IMR-90 (cell line): ENCODE data around the gene DDOST. TPM values are rescaled to one million over a fixed set of nuclear protein-coding genes. Genes with fewer than 3 reads are reported as not detected.

Source experiments
- ATAC-seq: fragments of 200-7000 bp; cut with Tn5 transposase; 2 replicates; pipeline ENCODE4 v1.9.1; 2020; ENCODE audit warnings: low read depth, mild to moderate bottlenecking, moderate library complexity
- BruUV-seq: library from RNA; stranded (reverse); fragments of 400-500 nt; replicated peaks from 2 replicates; lab custom pipeline; 2021; lab: Mats Ljungman, UMichigan
- CTCF ChIA-PET: fragments of 300-600 bp; formaldehyde crosslinking; extraction: SDS; loops from one replicate; lab custom pipeline; 2021; ENCODE audit warnings: antibody characterized with exemption; lab: Yijun Ruan, JAX
- POLR2A ChIA-PET: fragments of 300-600 bp; sonication (Branson Sonifier 250); formaldehyde crosslinking; loops from one replicate; lab custom pipeline; 2022; ENCODE audit warnings: antibody characterized with exemption; ENCODE audit not compliant: unreplicated experiment; lab: Charles Lee
- DNase-seq: peaks from one replicate; pipeline ENCODE4 v3.0.0; 2013
- H2AFZ ChIP-seq: replicated peaks from 2 replicates; pipeline ENCODE3; 2013; ENCODE audit warnings: low read length, mild to moderate bottlenecking; ENCODE audit not compliant: poor library complexity
- H2AK5ac ChIP-seq: 2 replicates; pipeline ENCODE4 v1.6.1; 2013; ENCODE audit warnings: low read depth, low read length, inconsistent platforms
- H2AK9ac ChIP-seq: replicated peaks from 2 replicates; pipeline ENCODE3; 2013; ENCODE audit warnings: mild to moderate bottlenecking, low read depth, low read length, moderate library complexity; ENCODE audit not compliant: poor library complexity
- H2BK120ac ChIP-seq: 2 replicates; pipeline ENCODE4 v1.6.1; 2013; ENCODE audit warnings: low read depth, low read length, inconsistent platforms
- H2BK15ac ChIP-seq: 3 replicates; pipeline ENCODE4 v1.6.1; 2013; ENCODE audit warnings: low read depth, low read length, inconsistent platforms
- H2BK20ac ChIP-seq: 2 replicates; pipeline ENCODE4 v1.6.1; 2013; ENCODE audit warnings: low read depth, mild to moderate bottlenecking, inconsistent platforms, low read length, moderate library complexity
- H2BK5ac ChIP-seq: 2 replicates; pipeline ENCODE4 v1.6.1; 2013; ENCODE audit warnings: mild to moderate bottlenecking, low read depth, low read length, inconsistent platforms; ENCODE audit not compliant: poor library complexity, severe bottlenecking
- H3K14ac ChIP-seq: replicated peaks from 2 replicates; pipeline ENCODE4 v1.6.1; 2013; ENCODE audit warnings: low read depth, low read length, inconsistent platforms
- H3K18ac ChIP-seq: 2 replicates; pipeline ENCODE4 v1.6.1; 2013; ENCODE audit warnings: low read depth, low read length, control low read depth
- H3K23ac ChIP-seq: 2 replicates; pipeline ENCODE4 v1.6.1; 2013; ENCODE audit warnings: low read depth, low read length, inconsistent platforms
- H3K27ac ChIP-seq: 2 replicates; pipeline ENCODE4 v1.5.1; 2013; ENCODE audit warnings: mild to moderate bottlenecking, control low read depth, low read length; ENCODE audit not compliant: insufficient read depth
- H3K27me3 ChIP-seq: 2 replicates; pipeline ENCODE4 v1.6.1; 2013; ENCODE audit warnings: low read length; ENCODE audit not compliant: control insufficient read depth, insufficient read depth
- H3K36me3 ChIP-seq: 2 replicates; pipeline ENCODE4 v1.6.1; 2013; ENCODE audit warnings: low read length, mixed read lengths; ENCODE audit not compliant: control insufficient read depth, insufficient read depth
- H3K4ac ChIP-seq: 2 replicates; pipeline ENCODE4 v1.6.1; 2013; ENCODE audit warnings: low read depth, low read length, inconsistent platforms
- H3K4me1 ChIP-seq: 2 replicates; pipeline ENCODE4 v1.6.1; 2013; ENCODE audit warnings: low read length, mixed read lengths; ENCODE audit not compliant: control insufficient read depth, insufficient read depth
- H3K4me2 ChIP-seq: 2 replicates; pipeline ENCODE4 v1.6.1; 2013; ENCODE audit warnings: low read depth, mild to moderate bottlenecking, control low read depth, low read length, moderate library complexity
- H3K4me3 ChIP-seq: 2 replicates; pipeline ENCODE4 v1.5.1; 2013; ENCODE audit warnings: low read depth, mild to moderate bottlenecking, control low read depth, low read length, moderate library complexity; ENCODE audit not compliant: insufficient read depth
- H3K56ac ChIP-seq: 2 replicates; pipeline ENCODE4 v1.6.1; 2013; ENCODE audit warnings: low read length, inconsistent platforms; ENCODE audit not compliant: insufficient read depth; ENCODE audit errors: extremely low read depth
- H3K79me1 ChIP-seq, 2 experiments: 2 replicates each; pipeline ENCODE4 v1.6.1; 2013; ENCODE audit warnings: low read length in 2 of 2, inconsistent platforms in 1 of 2, low read depth in 1 of 2
- H3K9ac ChIP-seq: 2 replicates; pipeline ENCODE4 v1.6.1; 2013; ENCODE audit warnings: low read depth, low read length, control low read depth
- H3K9me1 ChIP-seq: 2 replicates; pipeline ENCODE4 v1.6.1; 2013; ENCODE audit warnings: low read length, inconsistent platforms; ENCODE audit not compliant: insufficient read depth
- H3K9me3 ChIP-seq: 2 replicates; pipeline ENCODE4 v1.6.1; 2013; ENCODE audit warnings: low read length; ENCODE audit not compliant: control insufficient read depth, insufficient read depth
- H4K20me1 ChIP-seq: 2 replicates; pipeline ENCODE4 v1.6.1; 2013; ENCODE audit warnings: low read length, inconsistent platforms; ENCODE audit not compliant: insufficient read depth
- H4K5ac ChIP-seq: 2 replicates; pipeline ENCODE4 v1.6.1; 2013; ENCODE audit warnings: mild to moderate bottlenecking, low read depth, low read length, control low read depth
- H4K8ac ChIP-seq, 2 experiments: 2 replicates each; pipeline ENCODE4 v1.6.1; 2013; ENCODE audit warnings: low read depth in 2 of 2, low read length in 2 of 2, control low read depth in 1 of 2, inconsistent platforms in 1 of 2
- H4K91ac ChIP-seq: 2 replicates; pipeline ENCODE4 v1.6.1; 2013; ENCODE audit warnings: low read depth, low read length, inconsistent platforms; ENCODE audit not compliant: insufficient read depth
- CEBPB ChIP-seq: IDR thresholded peaks from 2 replicates; pipeline ENCODE4 v1.6.1; 2012; ENCODE audit warnings: low read depth, low read length, improper control_type of control experiment
- CHD1 ChIP-seq: IDR thresholded peaks from 2 replicates; pipeline ENCODE4 v1.6.1; 2012; ENCODE audit warnings: low read depth, low read length, improper control_type of control experiment
- NFE2L2 ChIP-seq: fragments of 150-350 bp; IDR thresholded peaks from 2 replicates; pipeline ENCODE4 v1.6.1; 2016; ENCODE audit warnings: low read depth, mild to moderate bottlenecking, low read length
- POLR2A ChIP-seq: IDR thresholded peaks from 2 replicates; pipeline ENCODE4 v1.6.1; 2012; ENCODE audit warnings: mild to moderate bottlenecking, low read depth, low read length
- WGBS, 2 experiments: methylation state at CpG; one replicate each; pipeline versions ENCODE4 v1.1.5 to v1.1.7; 2013; ENCODE audit warnings: missing lambda C conversion rate in 2 of 2; ENCODE audit not compliant: insufficient read length in 1 of 2; ENCODE audit errors: extremely low coverage in 2 of 2; 5-methylcytosine and 5-hydroxymethylcytosine counted together
- dilution Hi-C: fragments of 300-500 bp; cut with HindIII; formaldehyde crosslinking; loops from one replicate; pipeline ENCODE4 v1.14.3; 2018; ENCODE audit warnings: low sequenced_read_pairs; ENCODE audit not compliant: unreplicated experiment
- in situ Hi-C: fragments of 300-500 bp; cut with MboI; formaldehyde crosslinking; loops from 3 replicates; pipeline ENCODE4 v1.14.3; 2019; ENCODE audit warnings: low sequenced_read_pairs, inconsistent platforms, mixed read lengths
- intact Hi-C: fragments of 100-400 bp; cut with micrococcal nuclease; formaldehyde crosslinking; loops from 2 replicates; pipeline ENCODE4 v1.10.0; 2022
- polyA plus RNA-seq, 3 experiments: library from polyadenylated mRNA; depleted of rRNA; stranded (reverse); fragments of >200 nt; gene quantifications; 2 replicates each; pipeline ENCODE4 v1.2.3, GENCODE V29; 2012; ENCODE audit warnings: low replicate concordance in 1 of 3
- total RNA-seq: library from RNA; depleted of rRNA; stranded (reverse); fragments of >200 nt; gene quantifications from 2 replicates; pipeline ENCODE4 v1.2.3, GENCODE V29; 2012
- TF ChIP-seq, protein P1 (sequence below): conservative IDR thresholded peaks from 2 replicates; pipeline ENCODE4 v1.5.1; 2012; ENCODE audit warnings: mild to moderate bottlenecking, low read depth, low read length, improper control_type of control experiment
- TF ChIP-seq, protein P2 (sequence below): fragments of 150-350 bp; IDR thresholded peaks from 2 replicates; pipeline ENCODE4 v1.6.1; 2017; ENCODE audit warnings: mild to moderate bottlenecking, antibody characterized with exemption, low read length, low read depth
- TF ChIP-seq, protein P3 (sequence below): fragments of 150-350 bp; IDR thresholded peaks from 2 replicates; pipeline ENCODE4 v1.6.1; 2016; ENCODE audit warnings: low read depth, mild to moderate bottlenecking, low read length, moderate library complexity, borderline replicate concordance

The DDOST gene
- total and polyA plus RNA-seq, 2 of the 4 experiments (the other 2 are of a cell fraction), result 179 to 477 TPM

DNA sequence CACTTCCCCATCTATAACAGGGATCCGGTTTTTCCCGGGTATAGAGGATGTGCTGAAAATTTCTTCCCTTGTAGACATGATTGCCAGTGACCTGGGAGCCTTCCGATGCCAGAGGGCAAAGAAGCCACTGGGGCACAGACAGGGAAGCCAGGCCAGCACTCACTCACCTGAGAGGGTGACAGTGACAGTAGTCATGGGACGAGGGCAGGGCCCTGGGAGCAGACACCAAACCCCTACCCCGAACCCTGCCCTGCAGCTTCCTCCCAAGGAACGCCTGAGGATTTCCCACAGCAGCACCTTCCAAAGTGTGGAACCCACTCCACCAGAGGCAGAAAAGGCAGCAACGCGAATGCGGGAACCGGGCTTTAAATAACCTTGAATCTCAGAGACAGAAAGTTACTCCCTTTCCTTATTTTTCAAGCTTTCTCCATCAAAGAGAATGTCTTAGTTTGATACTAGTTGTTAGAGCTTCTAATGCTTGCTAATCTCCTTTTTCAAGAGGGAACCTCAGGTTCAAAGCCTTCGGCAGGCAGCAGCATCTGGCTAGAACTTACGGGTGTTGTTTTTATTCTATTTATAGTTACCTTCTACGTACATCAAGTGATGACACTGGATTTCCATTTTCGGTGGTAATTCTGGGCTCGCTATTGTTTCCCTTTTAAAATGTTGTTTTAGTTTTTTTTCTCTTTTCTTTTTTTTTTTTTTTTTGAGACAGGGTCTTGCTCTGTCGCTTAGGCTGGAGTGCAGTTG lies 2.8 kb downstream of the DDOST start:
- TF ChIP-seq, protein P1, sequence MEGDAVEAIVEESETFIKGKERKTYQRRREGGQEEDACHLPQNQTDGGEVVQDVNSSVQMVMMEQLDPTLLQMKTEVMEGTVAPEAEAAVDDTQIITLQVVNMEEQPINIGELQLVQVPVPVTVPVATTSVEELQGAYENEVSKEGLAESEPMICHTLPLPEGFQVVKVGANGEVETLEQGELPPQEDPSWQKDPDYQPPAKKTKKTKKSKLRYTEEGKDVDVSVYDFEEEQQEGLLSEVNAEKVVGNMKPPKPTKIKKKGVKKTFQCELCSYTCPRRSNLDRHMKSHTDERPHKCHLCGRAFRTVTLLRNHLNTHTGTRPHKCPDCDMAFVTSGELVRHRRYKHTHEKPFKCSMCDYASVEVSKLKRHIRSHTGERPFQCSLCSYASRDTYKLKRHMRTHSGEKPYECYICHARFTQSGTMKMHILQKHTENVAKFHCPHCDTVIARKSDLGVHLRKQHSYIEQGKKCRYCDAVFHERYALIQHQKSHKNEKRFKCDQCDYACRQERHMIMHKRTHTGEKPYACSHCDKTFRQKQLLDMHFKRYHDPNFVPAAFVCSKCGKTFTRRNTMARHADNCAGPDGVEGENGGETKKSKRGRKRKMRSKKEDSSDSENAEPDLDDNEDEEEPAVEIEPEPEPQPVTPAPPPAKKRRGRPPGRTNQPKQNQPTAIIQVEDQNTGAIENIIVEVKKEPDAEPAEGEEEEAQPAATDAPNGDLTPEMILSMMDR, result no peak
- TF ChIP-seq, protein P2, sequence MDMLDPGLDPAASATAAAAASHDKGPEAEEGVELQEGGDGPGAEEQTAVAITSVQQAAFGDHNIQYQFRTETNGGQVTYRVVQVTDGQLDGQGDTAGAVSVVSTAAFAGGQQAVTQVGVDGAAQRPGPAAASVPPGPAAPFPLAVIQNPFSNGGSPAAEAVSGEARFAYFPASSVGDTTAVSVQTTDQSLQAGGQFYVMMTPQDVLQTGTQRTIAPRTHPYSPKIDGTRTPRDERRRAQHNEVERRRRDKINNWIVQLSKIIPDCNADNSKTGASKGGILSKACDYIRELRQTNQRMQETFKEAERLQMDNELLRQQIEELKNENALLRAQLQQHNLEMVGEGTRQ, result no peak
- TF ChIP-seq CEBPB, result no peak
- TF ChIP-seq, protein P3, sequence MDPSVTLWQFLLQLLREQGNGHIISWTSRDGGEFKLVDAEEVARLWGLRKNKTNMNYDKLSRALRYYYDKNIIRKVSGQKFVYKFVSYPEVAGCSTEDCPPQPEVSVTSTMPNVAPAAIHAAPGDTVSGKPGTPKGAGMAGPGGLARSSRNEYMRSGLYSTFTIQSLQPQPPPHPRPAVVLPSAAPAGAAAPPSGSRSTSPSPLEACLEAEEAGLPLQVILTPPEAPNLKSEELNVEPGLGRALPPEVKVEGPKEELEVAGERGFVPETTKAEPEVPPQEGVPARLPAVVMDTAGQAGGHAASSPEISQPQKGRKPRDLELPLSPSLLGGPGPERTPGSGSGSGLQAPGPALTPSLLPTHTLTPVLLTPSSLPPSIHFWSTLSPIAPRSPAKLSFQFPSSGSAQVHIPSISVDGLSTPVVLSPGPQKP, result no peak
- TF ChIP-seq CHD1, result no peak
- no peak for TF ChIP-seq NFE2L2
- TF ChIP-seq POLR2A, result no peak
- Histone ChIP-seq H3K79me1 (peaks cover 37 to 78% of the 10 kb centered on the region in 2 experiments), H3K27me3 (no peaks in the 10 kb centered on the region), H3K23ac (no peak overlapping the region), H3K14ac (no peak overlapping the region), H3K18ac (no peak overlapping the region), H2AFZ (no peak overlapping the region), H4K5ac (no peak overlapping the region), H3K4me2 (no peak overlapping the region), H2BK120ac (no peak overlapping the region), H3K4me3 (no peak overlapping the region), H3K27ac (no peak overlapping the region), H3K4ac (no peak overlapping the region), H3K9me1 (peaks cover 9% of the 10 kb centered on the region), H3K9ac (no peak overlapping the region), H2AK9ac (no peak overlapping the region), H4K20me1 (no peaks in the 10 kb centered on the region; the same call in 1 of the 2 replicates), H2AK5ac (no peak overlapping the region), H3K9me3 (no peaks in the 10 kb centered on the region), H3K4me1 (peaks cover 4% of the 10 kb centered on the region), H3K56ac (no peak overlapping the region), H4K8ac (no peak overlapping the region), H3K36me3 (peaks cover 37% of the 10 kb centered on the region), H2BK15ac (no peak overlapping the region), H4K91ac (no peak overlapping the region), H2BK20ac (no peak overlapping the region), H2BK5ac (no peak overlapping the region)
- no peak for DNase-seq
- CTCF ChIA-PET, result no interaction called here
- BruUV-seq, result no TSS peak
- POLR2A ChIA-PET, result no interaction called here
- intact Hi-C loops (no loop called here), dilution Hi-C loops (no loop called here), in situ Hi-C loops (no loop called here)
- no peak for ATAC-seq
- 83% methylated on average over 1 of the region's 16 CpGs; no CpG with 5 or more reads in 1 of the 2 experiments for WGBS, 2 experiments
